GM18870 (cell line): Measurements from ENCODE around the gene LANCL3.

Experiments used
- ATAC-seq: cut with Tn5 transposase; IDR thresholded peaks from one replicate; pipeline ENCODE4 v1.9.1; 2021; ENCODE audit warnings: moderate library complexity; ENCODE audit not compliant: unreplicated experiment

LANCL3 gene

DNA sequence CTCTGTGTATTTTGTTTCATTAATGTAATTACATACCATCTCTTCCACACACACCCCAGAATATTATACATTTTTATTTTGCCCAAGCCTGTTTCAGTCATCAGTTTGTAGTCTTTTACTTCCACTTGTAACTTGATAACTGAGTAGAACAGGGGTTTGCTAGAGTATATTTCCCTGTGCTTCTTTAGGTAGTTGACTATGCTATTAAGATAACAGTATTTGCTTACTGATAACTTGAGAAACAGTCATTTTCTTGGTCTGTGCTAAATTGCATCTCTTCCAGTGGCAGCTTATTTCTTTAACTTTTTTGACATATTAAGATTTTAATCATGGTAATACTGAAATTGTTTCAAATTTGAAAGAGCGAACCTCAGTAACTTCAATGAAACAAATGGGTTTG is 107.1 kb downstream of the LANCL3 start:
- no peak for ATAC-seq

GRCh38 chrX:37679230-37679629 is 107.8 kb downstream of the LANCL3 start:
- ATAC-seq: no peak

DNA sequence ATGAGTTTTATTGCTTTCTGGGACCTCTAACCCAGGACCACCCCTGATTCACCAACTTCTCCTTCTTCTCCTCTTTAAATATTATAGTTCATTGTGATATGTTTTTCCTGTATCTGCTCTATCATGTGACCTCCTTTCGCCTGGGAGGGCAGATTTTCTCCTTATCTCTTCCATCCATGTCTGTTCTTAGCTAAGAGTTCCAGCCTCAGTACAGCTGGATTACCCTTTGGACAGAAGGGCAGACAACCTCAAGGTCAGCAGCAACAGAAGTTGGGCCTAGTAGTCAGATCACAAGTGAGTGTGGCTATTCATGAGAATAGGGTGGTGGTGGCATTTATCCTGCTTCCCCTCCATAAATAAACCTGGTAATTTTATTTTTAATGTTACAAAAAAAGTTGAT is 108.4 kb downstream of the LANCL3 start:
- ATAC-seq: no peak

GRCh38 chrX:37684426-37684825 is 113.0 kb downstream of the LANCL3 start:
- no peak for ATAC-seq

- ATAC-seq: no peak
Measured at GRCh38 chrX:37684973-37685372, 113.5 kb downstream of the LANCL3 start.

DNA sequence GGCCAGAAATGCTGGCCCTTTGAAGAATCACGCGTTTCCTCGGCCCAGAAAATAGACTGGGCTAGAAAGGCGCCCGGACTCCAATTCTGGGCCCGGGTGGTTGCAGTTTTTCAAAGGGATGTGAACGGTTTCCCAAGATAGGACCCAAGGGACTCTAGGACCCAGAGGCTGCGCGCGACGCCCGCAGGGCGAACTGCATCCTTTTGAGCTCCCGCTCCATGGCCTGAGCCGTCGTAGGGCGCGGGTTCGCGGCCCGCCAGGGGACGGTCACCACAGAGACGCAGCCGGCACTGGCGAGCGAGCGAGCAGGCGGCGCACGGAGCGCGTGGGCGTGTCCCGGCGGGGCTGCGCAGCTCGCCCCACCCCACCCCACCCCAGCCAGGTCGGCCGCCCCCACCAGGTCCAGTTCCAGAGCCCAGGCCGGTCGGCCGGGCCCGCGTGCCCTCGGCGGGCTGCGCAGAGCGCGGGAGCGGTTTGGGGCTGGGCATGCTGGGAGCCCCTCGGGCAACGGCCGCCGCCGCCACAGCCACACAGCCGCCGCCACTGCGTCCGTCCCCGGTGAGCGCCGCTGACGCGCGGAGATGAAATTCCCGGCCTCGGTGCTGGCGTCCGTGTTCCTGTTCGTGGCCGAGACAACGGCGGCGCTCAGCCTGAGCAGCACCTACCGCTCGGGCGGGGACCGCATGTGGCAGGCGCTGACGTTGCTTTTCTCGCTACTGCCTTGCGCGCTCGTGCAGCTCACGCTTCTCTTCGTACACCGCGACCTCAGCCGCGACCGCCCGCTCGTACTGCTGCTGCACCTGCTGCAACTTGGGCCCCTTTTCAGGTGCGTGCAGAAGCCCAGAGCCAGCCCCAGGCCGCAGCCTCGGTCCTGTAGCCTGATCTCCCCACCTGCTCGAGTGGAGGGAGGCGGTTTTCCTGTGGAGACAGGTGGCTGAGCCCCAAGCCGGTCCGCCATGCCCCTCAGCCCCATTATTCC is 114.2 kb downstream of the LANCL3 start, which contains the start of gene XK:
Gene XK, plus strand, starts transcription at position 411 of the 979 bp plus-strand sequence. Its CDS starts 171 bp downstream, at position 582.
- no peak for ATAC-seq

DNA sequence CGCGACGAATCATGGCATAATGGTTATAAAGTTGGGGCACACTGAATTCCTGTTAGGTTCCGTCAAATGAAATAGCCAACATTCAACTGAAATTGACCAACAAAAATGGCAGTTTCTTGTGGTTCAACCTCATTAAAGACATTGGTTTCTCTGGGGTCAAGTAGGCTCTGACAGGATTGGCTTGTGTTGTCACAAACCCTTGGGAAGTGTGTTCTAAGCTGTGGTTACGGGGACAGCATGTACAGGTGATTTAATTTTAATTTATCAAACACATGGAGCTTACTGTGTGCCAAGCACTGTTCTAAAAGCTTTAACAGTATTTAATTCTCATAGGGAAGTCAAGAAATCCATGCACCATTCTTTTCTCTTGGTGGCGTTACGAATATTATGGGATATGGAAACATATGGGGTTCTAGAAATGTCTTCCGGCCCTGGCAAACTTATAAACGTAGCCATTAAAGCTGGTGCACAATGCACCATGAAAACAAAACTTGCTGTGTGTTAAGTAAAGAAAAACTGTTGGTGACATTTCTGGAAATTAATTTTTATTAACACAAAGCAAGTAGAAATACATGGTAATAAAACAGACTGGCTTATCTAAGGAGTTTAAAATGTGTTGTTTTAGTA is 115.0 kb downstream of the LANCL3 start:
- no peak for ATAC-seq

GRCh38 chrX:37686996-37687395 is 115.5 kb downstream of the LANCL3 start:
- no peak for ATAC-seq

DNA sequence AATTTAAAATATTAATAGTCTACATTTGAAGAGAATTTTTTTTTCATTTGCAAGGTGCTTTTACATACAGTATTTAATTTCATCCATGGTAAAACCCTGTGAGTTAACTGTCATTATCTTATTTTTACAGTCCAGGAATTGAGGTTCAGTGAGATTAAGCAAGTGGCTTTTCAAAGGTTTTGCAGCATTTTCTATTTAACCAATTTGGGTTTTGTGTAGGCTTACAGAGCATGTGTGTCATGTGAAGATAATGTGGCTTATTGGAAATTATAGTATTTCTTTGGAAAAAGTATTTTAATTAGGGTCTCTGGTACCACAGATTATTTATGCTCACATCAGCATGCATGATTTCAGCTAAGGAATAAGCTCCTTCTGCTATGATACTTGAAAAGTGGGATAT is 118.7 kb downstream of the LANCL3 start:
- no peak for ATAC-seq

- ATAC-seq: no peak
Measured at GRCh38 chrX:37692918-37693317, 121.5 kb downstream of the LANCL3 start.

GRCh38 chrX:37697169-37697760 is 125.8 kb downstream of the LANCL3 start:
- ATAC-seq: no peak

GRCh38 chrX:37701588-37701987 is 130.1 kb downstream of the LANCL3 start:
- ATAC-seq: no peak

DNA sequence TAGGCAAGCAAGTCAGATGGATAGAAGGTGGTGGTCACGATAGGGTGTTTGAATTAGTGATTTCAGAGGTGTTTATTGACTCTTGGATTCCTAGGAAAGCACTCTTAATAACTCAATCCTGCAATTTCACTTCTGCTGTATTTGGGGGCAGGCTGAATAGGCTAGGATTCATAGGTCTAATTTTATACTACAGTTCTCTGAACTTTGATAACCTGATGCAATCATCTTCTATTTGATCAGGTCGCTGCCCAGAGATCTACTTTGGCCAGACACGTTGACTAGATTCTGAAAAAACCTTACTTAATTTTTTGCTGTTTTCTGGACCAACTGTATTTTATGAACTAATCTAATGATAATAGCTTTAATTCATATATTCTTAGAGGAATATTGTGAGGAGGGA is 140.5 kb downstream of the LANCL3 start:
- no peak for ATAC-seq

- ATAC-seq: peak; percentile 72
Measured at GRCh38 chrX:37712458-37712857, 141.0 kb downstream of the LANCL3 start.

GRCh38 chrX:37714479-37714878 is 143.0 kb downstream of the LANCL3 start:
- ATAC-seq: no peak

DNA sequence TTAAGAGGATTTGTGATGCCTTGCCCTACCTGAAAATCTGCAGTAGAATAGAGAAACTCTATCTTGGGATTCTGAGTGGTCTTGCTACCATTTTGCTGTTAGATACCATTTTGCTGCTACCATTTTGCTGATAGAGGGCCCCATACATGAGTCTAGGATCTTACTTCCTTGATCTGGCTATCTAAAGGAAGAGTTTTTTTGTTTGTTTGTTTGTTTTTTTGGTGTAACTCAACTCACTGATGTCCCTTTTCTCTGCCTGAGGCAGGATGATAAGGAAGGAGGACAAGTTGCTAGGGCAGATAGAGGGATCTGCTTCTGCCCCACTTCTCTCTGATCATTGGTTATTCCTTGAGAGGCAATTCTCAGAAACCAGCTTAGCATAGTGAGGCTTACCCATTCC is 145.1 kb downstream of the LANCL3 start:
- no peak for ATAC-seq

DNA sequence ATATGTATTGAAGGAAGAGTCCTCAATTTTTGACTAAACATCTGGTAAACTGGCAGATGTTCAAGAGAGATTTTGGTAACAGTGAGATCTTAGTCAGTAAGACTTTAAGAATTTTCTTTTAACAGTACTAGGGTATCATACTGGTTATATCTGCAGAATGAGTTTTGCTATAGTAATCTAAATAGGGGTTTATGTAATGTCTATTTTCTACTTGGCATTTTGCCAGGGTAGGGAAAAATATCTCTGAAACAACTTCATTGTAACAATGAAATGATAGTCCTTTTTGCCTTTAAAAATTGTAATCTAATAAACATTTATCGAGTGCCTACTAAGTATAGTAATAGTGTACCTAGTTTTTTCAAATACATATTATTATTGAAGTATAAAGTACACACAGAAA is 146.2 kb downstream of the LANCL3 start:
- ATAC-seq: no peak

GRCh38 chrX:37722595-37722994 is 151.1 kb downstream of the LANCL3 start:
- no peak for ATAC-seq

DNA sequence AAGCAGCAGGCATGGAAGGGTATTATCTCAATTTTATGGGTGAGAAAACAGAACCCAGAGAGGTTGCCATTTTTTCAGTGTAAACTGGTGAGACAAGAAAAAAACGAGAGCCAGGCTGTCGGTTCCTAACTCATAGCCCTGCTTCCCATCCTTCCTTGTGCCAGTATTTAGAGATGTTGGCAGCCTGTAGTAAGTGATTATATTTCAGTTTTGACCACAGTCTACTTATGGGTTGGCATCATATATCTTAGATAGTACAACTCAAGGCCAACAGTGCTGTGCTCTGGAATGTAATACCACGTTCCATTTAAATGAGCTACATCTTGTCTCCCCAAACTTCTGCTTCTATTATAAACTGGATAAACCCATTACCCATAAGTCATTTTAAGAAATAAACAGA is 154.9 kb downstream of the LANCL3 start:
- no peak for ATAC-seq
